Measurements from ENCODE around the gene PTOV1.

Gene PTOV1

GRCh38 chr19:49896863-49897621 lies 46.1 kb downstream of the PTOV1 start, which contains the start of gene IL4I1:
IL4I1 (minus strand) TSS chr19:49896887; CDS start chr19:49896160, 727 bp downstream.
- no peak for TF ChIP-seq CTCF (IDR thresholded peaks at IDR 0.05; ENCODE audit: unreplicated experiment in 3 of 3)
- Mint-ChIP-seq H3K27ac (peak within 1 kb of the TSS; percentile 47 to 90 (median 89)), H3K9me3 (no peaks in the 10 kb centered on the region)

GRCh38 chr19:49904136-49904535 lies 53.2 kb downstream of the PTOV1 start:
- H3K4me1 Mint-ChIP-seq = no peaks in the 10 kb centered on the region
- no peaks in the 10 kb centered on the region for H3K9me3 Mint-ChIP-seq
- no peak overlapping the region for H3K27ac Mint-ChIP-seq
- H3K27me3 Mint-ChIP-seq (ENCODE audit: low read depth) = no peaks in the 10 kb centered on the region
- TF ChIP-seq CTCF (IDR thresholded peaks at IDR 0.05; ENCODE audit: unreplicated experiment in 3 of 3) = no peak
- peaks cover 27% of the 10 kb centered on the region for H3K36me3 Mint-ChIP-seq (ENCODE audit: low read depth)
- no peak overlapping the region for H3K4me3 Mint-ChIP-seq

More at GRCh38 chr19:49896863-49897621, 46.1 kb downstream of the PTOV1 start, which contains the start of gene IL4I1:
- no peaks in the 10 kb centered on the region for H3K36me3 Mint-ChIP-seq (ENCODE audit: low read depth)
- H3K4me3 Mint-ChIP-seq = peak within 1 kb of the TSS in 2 of 3 experiments; percentile 28 to 29
- H3K4me1 Mint-ChIP-seq = peaks cover 17% of the 10 kb centered on the region
- peaks cover 14% of the 10 kb centered on the region for H3K27me3 Mint-ChIP-seq (ENCODE audit: low read depth)

- no peak overlapping the region for H3K4me3 Mint-ChIP-seq
- H3K27me3 Mint-ChIP-seq (ENCODE audit: low read depth) = no peaks in the 10 kb centered on the region
- no peak for TF ChIP-seq CTCF (IDR thresholded peaks at IDR 0.05; ENCODE audit: unreplicated experiment in 3 of 3)
- H3K9me3 Mint-ChIP-seq = no peaks in the 10 kb centered on the region
- H3K27ac Mint-ChIP-seq = no peak overlapping the region
- H3K4me1 Mint-ChIP-seq = peaks cover 10% of the 10 kb centered on the region
- H3K36me3 Mint-ChIP-seq (ENCODE audit: low read depth) = peaks cover 36% of the 10 kb centered on the region
Measured at GRCh38 chr19:49906879-49907564, 56.1 kb downstream of the PTOV1 start.

GRCh38 chr19:49907745-49908446 lies 56.9 kb downstream of the PTOV1 start:
- Mint-ChIP-seq H3K4me1 (peaks cover 12% of the 10 kb centered on the region), H3K27me3 (ENCODE audit: low read depth) (no peaks in the 10 kb centered on the region), H3K27ac (no peak overlapping the region), H3K4me3 (no peak overlapping the region), H3K9me3 (no peaks in the 10 kb centered on the region), H3K36me3 (ENCODE audit: low read depth) (peaks cover 41% of the 10 kb centered on the region)
- TF ChIP-seq CTCF (IDR thresholded peaks at IDR 0.05; ENCODE audit: unreplicated experiment in 3 of 3) = no peak

- H3K27me3 Mint-ChIP-seq (ENCODE audit: low read depth) = no peaks in the 10 kb centered on the region
- H3K4me1 Mint-ChIP-seq = peaks cover 17% of the 10 kb centered on the region
- H3K9me3 Mint-ChIP-seq = no peaks in the 10 kb centered on the region
- H3K27ac Mint-ChIP-seq = no peak overlapping the region
- no peak for TF ChIP-seq CTCF (IDR thresholded peaks at IDR 0.05; ENCODE audit: unreplicated experiment in 3 of 3)
- H3K36me3 Mint-ChIP-seq (ENCODE audit: low read depth) = peaks cover 49% of the 10 kb centered on the region
- H3K4me3 Mint-ChIP-seq = no peak overlapping the region
Measured at GRCh38 chr19:49908480-49909420, 57.8 kb downstream of the PTOV1 start.

Data from nephron (organoid).